PC-3 (cell line): Measurements from ENCODE around the gene PARK7.

Source experiments
- CTCF ChIP-seq: fragments of 300-600 bp; sonication (generic); conservative IDR thresholded peaks from 2 replicates; pipeline ENCODE4 v1.5.1; 2017; ENCODE audit warnings: antibody characterized with exemption, low read depth, mild to moderate bottlenecking, low read length
- EZH2 ChIP-seq: fragments of 300-600 bp; sonication (generic); IDR thresholded peaks from one replicate; pipeline ENCODE4 v1.6.1; 2017; ENCODE audit warnings: antibody characterized with exemption, mild to moderate bottlenecking, low read length; ENCODE audit not compliant: unreplicated experiment

GRCh38 chr1:7943251-7943650 lies 18.3 kb upstream of the PARK7 start:
- TF ChIP-seq CTCF (no peak), EZH2 (no peak)
